PC-3 (cell line): ENCODE results near the gene CHMP5.

Experiments used
- CTCF ChIP-seq: fragments of 300-600 bp; sonication (generic); conservative IDR thresholded peaks from 2 replicates; pipeline ENCODE4 v1.5.1; 2017; ENCODE audit warnings: antibody characterized with exemption, low read depth, mild to moderate bottlenecking, low read length
- EZH2phosphoT487 ChIP-seq: fragments of 300-600 bp; sonication (generic); IDR thresholded peaks from 2 replicates; pipeline ENCODE4 v1.6.1; 2018; ENCODE audit warnings: mild to moderate bottlenecking, antibody characterized with exemption, low read length, borderline replicate concordance

GRCh38 chr9:33273972-33274328, 9.1 kb downstream of the CHMP5 start:
- TF ChIP-seq CTCF = no peak
- TF ChIP-seq EZH2phosphoT487 = no peak
